ENCODE results near the gene LPP. TPM values are rescaled to one million over a fixed set of nuclear protein-coding genes. Genes with fewer than 3 reads are reported as not detected.

The LPP gene
- total RNA-seq, 1 experiment from 2014 or later, result 120 TPM

GRCh38 chr3:188218603-188219002 lies 64.6 kb downstream of the LPP start:
- no TSS peak for BruUV-seq (replicated peaks)
- no peaks in the 10 kb centered on the region for H3K9me3 ChIP-seq

GRCh38 chr3:188219147-188219546 lies 65.2 kb downstream of the LPP start:
- ChIA-PET POLR2A (no interaction called here), CTCF (no interaction called here)
- Mint-ChIP-seq H3K9me3 (ENCODE audit: unreplicated experiment) (no peaks in the 10 kb centered on the region), H3K27ac (ENCODE audit: unreplicated experiment) (no peak overlapping the region), H3K4me3 (ENCODE audit: unreplicated experiment) (no peak overlapping the region), H3K27me3 (ENCODE audit: insufficient read depth, unreplicated experiment) (no peaks in the 10 kb centered on the region), H3K36me3 (ENCODE audit: insufficient read depth, unreplicated experiment) (peaks cover 33% of the 10 kb centered on the region), H3K4me1 (ENCODE audit: low read depth, unreplicated experiment) (peaks cover 28% of the 10 kb centered on the region)
- no peaks in the 10 kb centered on the region for H3K9me3 ChIP-seq
- peaks cover 46% of the 10 kb centered on the region for H3K4me1 ChIP-seq
- no peaks in the 10 kb centered on the region; the same call in 1 of the 2 replicates for H3K36me3 ChIP-seq (ENCODE audit: control insufficient read depth, insufficient read depth, low read length)
- H3K4me3 ChIP-seq (ENCODE audit: low read depth, low read length), result no peak overlapping the region
- no peak for DNase-seq
- intact Hi-C loops (cut with micrococcal nuclease; ENCODE audit: unreplicated experiment), result no loop called here
- BruUV-seq (replicated peaks), result no TSS peak
- TF ChIP-seq CTCF (IDR thresholded peaks at IDR 0.05; ENCODE audit: insufficient read depth in 1 of 2, low read depth in 1 of 2, low read length in 1 of 2, severe bottlenecking in 1 of 2, unreplicated experiment in 1 of 2), result no peak
- H3K27me3 ChIP-seq (replicated peaks; ENCODE audit: control insufficient read depth, insufficient read depth, low read length), result no peaks in the 10 kb centered on the region

More at GRCh38 chr3:188218603-188219002, 64.6 kb downstream of the LPP start:
- intact Hi-C loops (cut with micrococcal nuclease; ENCODE audit: unreplicated experiment), result no loop called here
- DNase-seq, result no peak
- H3K4me1 Mint-ChIP-seq (ENCODE audit: low read depth, unreplicated experiment), result peaks cover 34% of the 10 kb centered on the region
- H3K4me3 ChIP-seq (ENCODE audit: low read depth, low read length), result no peak overlapping the region
- no peaks in the 10 kb centered on the region for H3K27me3 ChIP-seq (replicated peaks; ENCODE audit: control insufficient read depth, insufficient read depth, low read length)
- no peak overlapping the region for H3K4me3 Mint-ChIP-seq (ENCODE audit: unreplicated experiment)
- ChIA-PET CTCF (no interaction called here), POLR2A (no interaction called here)
- H3K4me1 ChIP-seq, result peaks cover 52% of the 10 kb centered on the region
- no peaks in the 10 kb centered on the region; the same call in 1 of the 2 replicates for H3K36me3 ChIP-seq (ENCODE audit: control insufficient read depth, insufficient read depth, low read length)
- peaks cover 29% of the 10 kb centered on the region for H3K36me3 Mint-ChIP-seq (ENCODE audit: insufficient read depth, unreplicated experiment)
- no peak for TF ChIP-seq CTCF (IDR thresholded peaks at IDR 0.05; ENCODE audit: insufficient read depth in 1 of 2, low read depth in 1 of 2, low read length in 1 of 2, severe bottlenecking in 1 of 2, unreplicated experiment in 1 of 2)
- H3K27ac Mint-ChIP-seq (ENCODE audit: unreplicated experiment), result no peak overlapping the region
- no peaks in the 10 kb centered on the region for H3K9me3 Mint-ChIP-seq (ENCODE audit: unreplicated experiment)
- no peaks in the 10 kb centered on the region for H3K27me3 Mint-ChIP-seq (ENCODE audit: insufficient read depth, unreplicated experiment)

GRCh38 chr3:188220097-188220788 lies 66.3 kb downstream of the LPP start:
- H3K9me3 ChIP-seq, result no peaks in the 10 kb centered on the region
- ChIA-PET POLR2A (no interaction called here), CTCF (no interaction called here)
- Mint-ChIP-seq H3K4me1 (ENCODE audit: low read depth, unreplicated experiment) (peaks cover 24% of the 10 kb centered on the region), H3K27me3 (ENCODE audit: insufficient read depth, unreplicated experiment) (no peaks in the 10 kb centered on the region), H3K9me3 (ENCODE audit: unreplicated experiment) (no peaks in the 10 kb centered on the region), H3K36me3 (ENCODE audit: insufficient read depth, unreplicated experiment) (peaks cover 39% of the 10 kb centered on the region), H3K4me3 (ENCODE audit: unreplicated experiment) (no peak overlapping the region), H3K27ac (ENCODE audit: unreplicated experiment) (no peak overlapping the region)
- no peak overlapping the region for H3K4me3 ChIP-seq (ENCODE audit: low read depth, low read length)
- H3K4me1 ChIP-seq, result peaks cover 35% of the 10 kb centered on the region
- no TSS peak for BruUV-seq (replicated peaks)
- DNase-seq, result no peak
- intact Hi-C loops (cut with micrococcal nuclease; ENCODE audit: unreplicated experiment), result no loop called here
- no peaks in the 10 kb centered on the region; the same call in 1 of the 2 replicates for H3K36me3 ChIP-seq (ENCODE audit: control insufficient read depth, insufficient read depth, low read length)
- H3K27me3 ChIP-seq (replicated peaks; ENCODE audit: control insufficient read depth, insufficient read depth, low read length), result no peaks in the 10 kb centered on the region
- no peak for TF ChIP-seq CTCF (IDR thresholded peaks at IDR 0.05; ENCODE audit: insufficient read depth in 1 of 2, low read depth in 1 of 2, low read length in 1 of 2, severe bottlenecking in 1 of 2, unreplicated experiment in 1 of 2)

All from Caco-2 (cell line).